WTC11 (cell line): ENCODE results near the gene RUNX1.

ENCODE experiments used
- CREM ChIP-seq: sonication (generic); formaldehyde crosslinking; IDR thresholded peaks from 2 replicates; pipeline ENCODE4 v1.8.1; 2022; ENCODE audit warnings: mild to moderate bottlenecking, missing genetic modification reagents, moderate library complexity
- FOXJ3 ChIP-seq: sonication (generic); formaldehyde crosslinking; IDR thresholded peaks from 2 replicates; pipeline ENCODE4 v1.9.0; 2021; ENCODE audit warnings: missing genetic modification reagents, mild to moderate bottlenecking, borderline replicate concordance
- FOXP1 ChIP-seq: sonication (generic); formaldehyde crosslinking; IDR thresholded peaks from 2 replicates; pipeline ENCODE4 v1.8.0; 2022; ENCODE audit warnings: missing genetic modification reagents, mild to moderate bottlenecking, moderate library complexity, borderline replicate concordance
- OVOL2 ChIP-seq: fragments of 250-450 bp; sonication (Bioruptor Pico); IDR thresholded peaks from 2 replicates; pipeline ENCODE4 v1.9.0; 2021; ENCODE audit warnings: mild to moderate bottlenecking, borderline replicate concordance
- TF ChIP-seq, protein P1 (sequence below): fragments of 250-450 bp; sonication (Bioruptor Pico); conservative IDR thresholded peaks from 2 replicates; pipeline ENCODE4 v1.9.0; 2021; ENCODE audit warnings: mild to moderate bottlenecking
- TF ChIP-seq, protein P2 (sequence below): fragments of 200-600 bp; IDR thresholded peaks from 2 replicates; pipeline ENCODE4 v1.8.0; 2022; ENCODE audit warnings: antibody characterized with exemption
- TF ChIP-seq, protein P3 (sequence below): sonication (generic); formaldehyde crosslinking; IDR thresholded peaks from 2 replicates; pipeline ENCODE4 v1.8.1; 2023; ENCODE audit warnings: mild to moderate bottlenecking, missing genetic modification reagents

DNA sequence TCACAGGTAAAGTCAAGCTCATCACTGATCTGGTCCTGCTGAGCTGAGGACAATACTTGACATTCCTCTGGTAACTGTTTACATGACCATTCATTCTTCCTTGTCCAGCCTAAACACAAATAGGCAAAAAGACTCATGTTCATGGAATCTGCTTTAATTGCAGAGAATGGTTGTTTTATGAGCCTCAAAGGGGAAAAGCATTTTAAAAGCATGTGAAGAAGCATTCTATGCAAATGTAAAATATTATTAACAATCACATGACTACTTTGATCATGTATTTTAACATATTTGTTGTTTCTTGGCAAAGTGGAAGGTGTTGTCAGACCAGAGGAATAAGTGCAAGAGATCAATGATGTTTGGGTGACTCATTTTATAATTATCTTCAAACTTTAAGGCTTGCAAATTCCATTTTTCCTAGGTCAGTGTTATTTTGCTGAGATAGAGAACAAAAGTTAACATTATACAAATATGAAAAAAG is 133.7 kb downstream of the RUNX1 start:
- TF ChIP-seq, protein P1, sequence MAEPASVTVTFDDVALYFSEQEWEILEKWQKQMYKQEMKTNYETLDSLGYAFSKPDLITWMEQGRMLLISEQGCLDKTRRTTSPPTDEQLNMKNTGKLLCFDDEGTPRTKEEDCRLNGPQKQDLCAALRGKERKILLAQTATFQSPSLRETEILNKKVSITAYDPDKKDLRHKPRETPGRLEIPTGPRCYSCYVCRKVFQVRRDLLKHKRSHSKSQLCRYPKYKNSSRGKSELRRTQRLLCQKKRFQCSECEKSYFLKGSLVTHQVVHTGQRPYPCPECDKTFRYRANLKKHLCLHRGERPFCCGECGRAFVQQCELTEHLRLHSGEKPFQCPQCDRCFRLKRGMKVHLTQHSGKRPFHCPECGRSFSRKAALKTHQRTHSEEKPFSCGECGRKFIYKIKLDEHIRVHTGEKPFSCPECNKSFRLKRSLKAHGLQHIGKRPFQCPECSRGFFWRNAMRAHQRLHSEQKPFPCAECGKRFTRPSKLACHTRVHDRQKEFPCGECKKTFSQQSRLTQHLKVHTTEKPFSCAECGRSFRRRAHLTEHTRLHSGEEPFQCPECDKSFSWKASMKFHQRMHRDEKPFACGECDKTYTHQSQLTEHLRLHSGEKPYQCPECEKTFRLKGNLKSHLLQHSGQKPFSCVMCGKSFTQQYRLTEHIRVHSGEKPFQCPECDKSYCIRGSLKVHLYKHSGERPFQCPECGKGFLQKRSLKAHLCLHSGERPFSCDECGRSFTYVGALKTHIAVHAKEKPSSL (CRISPR knock-in tag), result no peak
- TF ChIP-seq OVOL2 (CRISPR knock-in tag) (no peak), CREM (CRISPR knock-in tag) (no peak), FOXP1 (no peak), FOXJ3 (CRISPR knock-in tag) (no peak)
- TF ChIP-seq, protein P2, sequence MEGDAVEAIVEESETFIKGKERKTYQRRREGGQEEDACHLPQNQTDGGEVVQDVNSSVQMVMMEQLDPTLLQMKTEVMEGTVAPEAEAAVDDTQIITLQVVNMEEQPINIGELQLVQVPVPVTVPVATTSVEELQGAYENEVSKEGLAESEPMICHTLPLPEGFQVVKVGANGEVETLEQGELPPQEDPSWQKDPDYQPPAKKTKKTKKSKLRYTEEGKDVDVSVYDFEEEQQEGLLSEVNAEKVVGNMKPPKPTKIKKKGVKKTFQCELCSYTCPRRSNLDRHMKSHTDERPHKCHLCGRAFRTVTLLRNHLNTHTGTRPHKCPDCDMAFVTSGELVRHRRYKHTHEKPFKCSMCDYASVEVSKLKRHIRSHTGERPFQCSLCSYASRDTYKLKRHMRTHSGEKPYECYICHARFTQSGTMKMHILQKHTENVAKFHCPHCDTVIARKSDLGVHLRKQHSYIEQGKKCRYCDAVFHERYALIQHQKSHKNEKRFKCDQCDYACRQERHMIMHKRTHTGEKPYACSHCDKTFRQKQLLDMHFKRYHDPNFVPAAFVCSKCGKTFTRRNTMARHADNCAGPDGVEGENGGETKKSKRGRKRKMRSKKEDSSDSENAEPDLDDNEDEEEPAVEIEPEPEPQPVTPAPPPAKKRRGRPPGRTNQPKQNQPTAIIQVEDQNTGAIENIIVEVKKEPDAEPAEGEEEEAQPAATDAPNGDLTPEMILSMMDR, result no peak
- TF ChIP-seq, protein P3, sequence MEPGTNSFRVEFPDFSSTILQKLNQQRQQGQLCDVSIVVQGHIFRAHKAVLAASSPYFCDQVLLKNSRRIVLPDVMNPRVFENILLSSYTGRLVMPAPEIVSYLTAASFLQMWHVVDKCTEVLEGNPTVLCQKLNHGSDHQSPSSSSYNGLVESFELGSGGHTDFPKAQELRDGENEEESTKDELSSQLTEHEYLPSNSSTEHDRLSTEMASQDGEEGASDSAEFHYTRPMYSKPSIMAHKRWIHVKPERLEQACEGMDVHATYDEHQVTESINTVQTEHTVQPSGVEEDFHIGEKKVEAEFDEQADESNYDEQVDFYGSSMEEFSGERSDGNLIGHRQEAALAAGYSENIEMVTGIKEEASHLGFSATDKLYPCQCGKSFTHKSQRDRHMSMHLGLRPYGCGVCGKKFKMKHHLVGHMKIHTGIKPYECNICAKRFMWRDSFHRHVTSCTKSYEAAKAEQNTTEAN (CRISPR knock-in tag), result no peak
